ENCODE measurements around the gene SP140L.
"Not testable (repeated sequence)": the region's sequence is repeated elsewhere in the genome, so short reads cannot be mapped to it uniquely, and the experiment has no call there.

The SP140L gene

GRCh38 chr2:230326453-230327417 lies at the start of gene SP140L:
SP140L (plus strand) TSS chr2:230327193; CDS start chr2:230327270, 77 bp downstream.
- FAIRE-seq = no peak

- FAIRE-seq = no peak
Measured at GRCh38 chr2:230282936-230283335, 44.1 kb upstream of the SP140L start.

- no peak for FAIRE-seq
Measured at GRCh38 chr2:230286048-230286447, 40.9 kb upstream of the SP140L start.

- FAIRE-seq = not testable (repeated sequence)
Measured at GRCh38 chr2:230289311-230289710, 37.7 kb upstream of the SP140L start.

GRCh38 chr2:230295192-230295591 lies 31.8 kb upstream of the SP140L start:
- no peak for FAIRE-seq

- FAIRE-seq = no peak
Measured at GRCh38 chr2:230296917-230297316, 30.1 kb upstream of the SP140L start.

- no peak for FAIRE-seq
Measured at GRCh38 chr2:230299618-230300017, 27.4 kb upstream of the SP140L start.

GRCh38 chr2:230305416-230306275 lies 21.3 kb upstream of the SP140L start:
- FAIRE-seq = no peak

GRCh38 chr2:230306474-230306873 lies 20.5 kb upstream of the SP140L start:
- no peak for FAIRE-seq

- FAIRE-seq = no peak
Measured at GRCh38 chr2:230307485-230307884, 19.5 kb upstream of the SP140L start.

GRCh38 chr2:230308402-230309000 lies 18.5 kb upstream of the SP140L start:
- FAIRE-seq = no peak

- FAIRE-seq = not testable (repeated sequence)
Measured at GRCh38 chr2:230310792-230311191, 16.2 kb upstream of the SP140L start.

GRCh38 chr2:230311634-230312033 lies 15.4 kb upstream of the SP140L start:
- not testable (repeated sequence) for FAIRE-seq

GRCh38 chr2:230312638-230313037 lies 14.4 kb upstream of the SP140L start:
- FAIRE-seq = no peak

- FAIRE-seq = no peak
Measured at GRCh38 chr2:230317366-230317765, 9.6 kb upstream of the SP140L start.

GRCh38 chr2:230318190-230319121 lies 8.5 kb upstream of the SP140L start:
- no peak for FAIRE-seq

- no peak for FAIRE-seq
Measured at GRCh38 chr2:230319211-230319862, 7.7 kb upstream of the SP140L start.

GRCh38 chr2:230321031-230321430 lies 6.0 kb upstream of the SP140L start:
- no peak for FAIRE-seq

- no peak for FAIRE-seq
Measured at GRCh38 chr2:230322561-230323384, 4.2 kb upstream of the SP140L start.

- no peak for FAIRE-seq
Measured at GRCh38 chr2:230323385-230324106, 3.4 kb upstream of the SP140L start.
